GM19452 (cell line): ENCODE data around the gene STYX.
"Not testable (repeated sequence)": the region's sequence is repeated elsewhere in the genome, so short reads cannot be mapped to it uniquely, and the experiment has no call there.

ENCODE experiments used
- ATAC-seq: cut with Tn5 transposase; IDR thresholded peaks from one replicate; pipeline ENCODE4 v1.9.1; 2021; ENCODE audit not compliant: unreplicated experiment

Gene STYX

DNA sequence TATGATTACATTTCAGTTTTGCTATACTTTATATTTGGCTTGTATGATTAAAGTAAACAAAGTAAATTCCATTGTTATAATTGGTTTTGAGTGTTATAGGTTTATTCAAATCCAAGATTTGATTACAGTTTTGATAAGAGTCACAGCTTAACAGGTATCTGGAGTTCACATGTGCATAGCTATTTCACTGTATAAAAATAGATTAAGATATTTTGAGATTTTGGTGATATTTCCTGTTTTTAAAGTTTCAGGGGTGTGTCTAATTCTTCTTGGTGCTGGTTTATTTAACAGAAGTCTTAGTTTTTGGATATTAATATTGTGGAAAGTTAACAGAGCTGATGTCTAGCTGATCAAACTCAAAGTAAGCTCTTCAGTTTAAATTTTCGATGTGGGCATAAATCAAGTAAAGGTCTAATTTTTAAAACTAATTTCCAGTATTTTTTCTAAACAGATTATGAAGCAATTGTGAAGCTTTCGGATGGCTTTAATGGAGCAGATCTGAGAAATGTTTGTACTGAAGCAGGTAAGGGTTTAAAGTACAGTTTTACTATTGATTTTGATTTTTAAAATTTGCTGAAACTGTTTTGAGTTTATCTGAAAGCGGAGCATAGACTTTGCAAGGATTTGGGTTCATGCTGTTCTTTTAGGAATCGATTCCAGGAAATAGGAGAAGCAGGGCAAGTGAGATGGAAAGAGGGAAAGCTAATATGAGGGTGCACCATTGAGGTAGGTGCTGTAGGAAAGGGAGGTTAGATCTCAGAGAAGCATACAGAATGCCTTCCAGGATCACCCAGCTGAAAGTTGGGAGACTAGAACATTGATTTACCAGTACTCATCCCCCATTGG is 6.2 kb upstream of the STYX start:
- ATAC-seq, result no peak

DNA sequence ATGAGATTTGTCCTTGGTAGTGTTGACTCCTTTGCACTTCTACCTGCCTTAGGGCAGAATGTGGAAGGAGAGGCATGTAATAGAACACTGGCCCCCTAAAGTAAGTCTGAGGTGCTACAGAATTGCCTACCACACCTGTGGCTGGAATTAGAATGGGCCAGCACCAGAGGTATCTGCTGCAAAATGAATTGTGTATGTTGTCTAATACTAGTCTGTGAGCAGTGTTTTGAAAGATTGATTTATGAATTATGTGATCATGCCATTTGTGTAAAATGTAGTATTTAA is 5.7 kb upstream of the STYX start:
- ATAC-seq, result no peak

DNA sequence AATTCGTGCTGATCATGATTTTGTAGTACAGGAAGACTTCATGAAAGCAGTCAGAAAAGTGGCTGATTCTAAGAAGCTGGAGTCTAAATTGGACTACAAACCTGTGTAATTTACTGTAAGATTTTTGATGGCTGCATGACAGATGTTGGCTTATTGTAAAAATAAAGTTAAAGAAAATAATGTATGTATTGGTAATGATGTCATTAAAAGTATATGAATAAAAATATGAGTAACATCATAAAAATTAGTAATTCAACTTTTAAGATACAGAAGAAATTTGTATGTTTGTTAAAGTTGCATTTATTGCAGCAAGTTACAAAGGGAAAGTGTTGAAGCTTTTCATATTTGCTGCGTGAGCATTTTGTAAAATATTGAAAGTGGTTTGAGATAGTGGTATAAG is 2.5 kb upstream of the STYX start:
- not testable (repeated sequence) for ATAC-seq

DNA sequence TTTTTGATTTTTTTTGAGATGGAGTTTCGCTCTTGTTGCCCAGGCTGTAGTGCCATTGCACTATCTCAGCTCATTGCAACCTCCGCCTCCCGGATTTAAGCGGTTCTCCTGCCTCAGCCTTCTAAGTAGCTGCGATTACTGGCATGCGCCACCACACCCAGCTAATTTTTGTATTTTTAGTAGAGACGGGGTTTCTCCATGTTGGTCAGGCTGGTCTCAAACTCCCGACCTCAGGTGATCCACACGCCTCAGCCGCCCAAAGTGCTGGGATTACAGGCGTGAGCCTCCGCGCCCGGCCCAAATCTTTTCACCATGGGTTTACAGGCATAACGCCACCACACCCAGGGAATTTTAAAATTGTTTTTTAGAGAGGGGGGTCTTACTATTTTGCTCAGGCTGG is 931 bp upstream of the STYX start:
- not testable (repeated sequence) for ATAC-seq

DNA sequence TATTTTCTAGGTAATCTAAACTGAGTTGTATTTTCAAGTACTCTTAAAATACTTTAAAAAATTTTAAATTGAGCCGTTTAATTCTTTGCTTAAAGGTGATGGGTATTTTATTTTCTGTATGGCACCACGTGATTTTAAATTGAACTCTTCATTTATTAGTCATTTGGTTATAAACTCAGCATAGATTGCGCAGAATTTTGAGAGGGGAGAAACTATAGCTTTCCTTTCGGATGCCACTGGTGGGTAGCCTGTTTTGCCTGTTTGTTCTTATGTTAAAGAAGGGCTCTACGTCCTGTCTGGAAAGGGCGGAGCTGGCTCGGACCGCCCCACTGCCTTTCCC is 411 bp upstream of the STYX start:
- ATAC-seq, result no peak

DNA sequence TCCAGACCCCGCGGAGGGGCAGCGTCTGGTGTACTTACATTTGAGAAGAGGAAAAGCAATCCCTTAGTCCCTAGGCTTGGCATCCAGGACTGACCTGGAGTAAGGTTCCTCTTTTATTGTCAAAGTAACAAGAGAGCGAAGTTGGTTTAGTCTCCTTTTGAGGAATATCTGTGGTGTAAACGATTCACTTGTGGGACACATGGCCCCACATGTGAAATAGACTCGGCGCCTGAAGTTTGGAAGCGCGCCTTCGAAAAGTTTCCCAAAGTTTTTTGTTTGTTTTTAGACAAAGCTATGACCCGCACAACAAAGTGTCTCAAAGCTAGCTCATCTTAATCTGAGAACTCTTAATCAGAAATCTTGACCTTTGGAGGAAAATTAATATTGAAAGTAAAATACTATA is 744 bp downstream of the STYX start:
- ATAC-seq, result no peak

DNA sequence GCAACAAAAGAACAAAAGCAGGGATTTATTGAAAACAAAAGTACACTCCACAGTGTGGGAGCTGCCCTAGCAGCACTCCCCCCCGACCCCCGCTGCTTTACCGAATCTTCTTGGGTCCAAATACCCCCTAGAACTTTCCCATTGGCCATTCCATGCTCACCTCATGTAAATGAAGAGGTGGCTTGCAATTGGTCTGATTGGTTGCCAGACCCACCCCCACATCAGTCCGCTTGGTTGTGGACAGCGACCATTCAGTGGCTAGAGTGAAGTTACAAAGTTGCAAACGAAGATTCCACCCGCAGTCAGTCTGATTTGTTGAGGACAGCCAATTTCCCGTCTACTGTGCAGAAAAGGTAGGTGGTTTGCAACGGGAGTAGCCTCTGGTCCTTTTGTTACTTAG is 3.9 kb downstream of the STYX start:
- ATAC-seq, result no peak

DNA sequence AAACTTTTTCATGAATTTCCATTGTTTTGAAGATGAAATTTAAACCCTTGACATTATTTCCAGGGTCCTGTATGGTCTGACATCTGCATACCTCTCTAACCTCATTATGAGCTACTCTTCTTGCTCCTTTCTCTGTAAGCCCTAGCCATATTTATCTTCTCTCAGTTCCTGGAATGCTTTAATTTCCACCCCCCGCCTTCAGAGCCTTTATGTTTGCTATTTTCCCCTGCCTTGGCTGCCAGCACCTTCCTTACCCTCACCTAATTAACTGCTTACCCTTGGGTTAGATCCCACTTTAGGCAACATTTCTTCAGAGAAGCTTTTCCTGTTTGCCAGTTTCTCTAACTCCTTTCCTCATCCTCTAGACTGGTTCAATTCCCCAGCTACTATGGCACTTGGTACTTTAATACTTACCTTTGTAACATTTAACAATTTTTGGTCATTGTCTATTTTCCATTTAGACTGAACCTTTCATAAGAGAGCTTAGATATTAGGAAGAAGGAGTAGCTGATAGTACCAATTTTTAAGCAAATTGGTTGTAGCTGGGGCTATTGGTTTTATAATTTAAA is 6.0 kb downstream of the STYX start:
- ATAC-seq, result no peak

DNA sequence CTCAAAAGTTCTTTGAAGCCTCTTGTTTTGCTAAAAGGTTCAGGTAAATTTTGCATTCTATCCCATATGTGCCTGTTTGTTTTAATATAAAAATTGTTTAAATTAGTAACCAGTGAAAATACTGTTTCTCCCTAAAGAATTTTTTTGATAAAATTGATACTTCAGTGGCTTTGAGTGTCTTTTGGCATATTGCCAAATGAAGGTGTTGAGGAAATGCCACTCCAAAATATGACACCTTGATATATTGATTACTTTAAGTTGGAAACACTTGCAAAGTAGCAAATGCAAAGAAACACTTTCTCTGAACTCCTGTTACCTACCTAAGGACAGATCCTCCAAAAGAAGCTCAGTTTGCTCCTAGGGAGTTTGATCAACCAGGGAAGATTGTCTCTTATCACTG is 8.4 kb downstream of the STYX start:
- ATAC-seq, result no peak

DNA sequence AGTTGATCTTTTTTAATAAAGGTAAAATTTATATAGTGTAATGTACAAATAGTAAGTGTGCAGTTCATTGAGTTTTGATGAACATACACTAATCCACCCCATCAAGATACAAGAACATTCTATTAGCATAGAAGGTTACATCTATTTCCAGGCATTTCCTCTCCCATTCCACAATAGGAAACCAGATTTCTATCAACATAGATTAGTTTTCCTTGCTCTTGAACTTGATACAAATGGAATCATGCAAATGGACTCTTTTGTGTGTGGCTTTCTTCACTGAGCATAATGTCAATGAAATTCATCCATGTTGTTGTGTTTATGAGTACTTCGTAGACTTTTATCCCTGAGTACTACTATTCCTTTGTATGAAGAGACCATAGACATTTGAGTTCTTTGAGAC is 10.8 kb downstream of the STYX start:
- ATAC-seq, result no peak

DNA sequence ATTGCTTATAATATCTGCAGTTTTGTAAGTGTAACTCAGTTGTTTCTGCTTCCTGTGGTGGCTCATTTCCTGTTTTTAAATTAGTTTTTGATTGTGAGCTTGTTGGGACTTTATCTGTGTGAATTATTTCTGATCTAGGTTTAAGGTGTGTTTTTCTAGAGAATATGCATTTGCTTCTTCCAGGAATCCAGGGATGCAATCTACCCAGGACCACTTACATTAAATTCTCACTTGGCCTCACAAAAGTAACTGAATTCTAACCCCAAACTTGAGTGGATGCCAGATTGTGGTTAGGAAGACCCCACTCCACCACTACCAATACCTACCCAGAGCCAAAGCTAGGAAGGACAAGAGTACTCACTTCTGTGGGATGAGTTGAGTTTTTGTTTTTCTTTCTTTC is 11.9 kb downstream of the STYX start:
- ATAC-seq, result peak; percentile 16

DNA sequence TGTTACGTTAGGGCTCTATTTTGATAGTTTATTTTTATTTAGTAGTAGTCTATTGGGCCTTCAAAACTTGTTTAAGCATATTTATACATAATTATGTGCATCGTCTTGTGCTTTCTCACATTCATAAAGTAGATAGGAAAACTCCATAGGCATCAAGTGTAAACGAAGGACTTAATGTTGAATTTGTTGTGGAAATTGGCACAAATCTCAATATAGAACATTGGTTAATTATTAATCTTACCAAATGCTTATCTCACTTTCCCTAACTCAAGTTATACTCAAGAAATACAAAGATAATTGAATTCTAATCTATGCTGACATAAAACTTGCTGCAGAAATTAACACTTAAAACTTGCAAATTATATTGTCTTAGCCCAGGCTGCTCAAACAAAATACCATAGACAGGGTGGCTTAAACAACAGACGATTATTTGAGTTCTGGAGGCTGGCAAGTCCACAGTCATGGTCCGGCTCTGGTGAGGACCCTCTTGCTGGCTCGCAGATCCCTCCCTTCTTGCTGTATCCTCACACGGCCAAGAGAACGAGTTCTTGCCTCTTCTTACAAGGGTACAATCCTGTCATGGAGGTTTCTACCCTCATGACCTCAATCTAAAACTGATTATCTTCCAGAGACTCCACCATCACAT is 18.8 kb downstream of the STYX start:
- ATAC-seq, result no peak

DNA sequence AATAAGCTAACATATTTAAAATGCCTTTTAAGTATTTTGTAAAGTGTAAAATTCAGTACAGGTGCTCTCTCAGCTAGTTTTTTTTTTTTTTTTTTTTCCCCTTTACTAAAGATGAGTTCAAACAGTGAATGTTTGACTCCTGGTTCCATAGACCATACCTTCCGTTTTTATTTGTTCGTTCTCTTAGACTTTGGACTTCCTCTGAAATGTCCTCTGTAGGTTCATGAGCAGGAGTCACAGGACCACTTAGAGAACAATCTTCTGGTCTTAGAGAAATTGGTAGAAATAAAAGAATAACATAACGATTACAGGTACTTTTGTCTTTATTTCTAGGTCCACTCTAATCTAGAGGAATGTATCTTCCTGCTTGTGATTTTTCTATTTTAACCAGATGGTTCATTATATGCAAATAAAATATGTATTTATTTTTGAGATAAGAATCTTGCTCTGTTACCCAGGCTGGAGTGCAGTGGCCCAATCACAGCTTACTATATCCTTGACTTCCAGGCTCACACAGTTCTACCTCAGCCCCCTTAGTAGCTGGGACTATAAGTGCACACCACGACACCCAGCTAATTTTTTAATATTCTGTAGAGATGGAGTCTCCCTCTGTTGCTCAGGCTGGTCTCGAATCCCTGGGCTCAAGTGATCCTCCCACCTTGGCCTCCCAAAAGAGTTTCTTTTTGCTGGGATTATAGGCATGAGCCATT is 25.8 kb downstream of the STYX start:
- no peak for ATAC-seq

DNA sequence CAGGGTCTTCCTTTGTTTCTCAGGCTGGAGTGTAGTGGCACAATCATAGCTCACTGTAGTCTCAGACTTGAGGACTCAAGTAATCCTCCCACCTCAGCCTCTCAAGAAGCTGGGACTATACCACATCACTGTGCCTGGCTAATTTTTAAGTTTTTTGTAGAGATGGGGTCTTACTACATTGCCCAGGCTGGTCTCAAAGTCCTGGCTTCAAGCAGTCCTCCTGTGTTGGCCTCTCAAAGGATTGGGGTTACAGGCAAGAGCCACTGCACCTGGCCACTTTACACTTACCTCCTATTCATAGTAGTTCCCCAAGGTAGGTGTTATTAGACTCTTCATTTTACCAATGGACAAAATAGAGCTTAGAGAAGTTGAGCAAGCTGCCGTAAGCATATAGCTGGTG is 29.2 kb downstream of the STYX start:
- ATAC-seq, result no peak

DNA sequence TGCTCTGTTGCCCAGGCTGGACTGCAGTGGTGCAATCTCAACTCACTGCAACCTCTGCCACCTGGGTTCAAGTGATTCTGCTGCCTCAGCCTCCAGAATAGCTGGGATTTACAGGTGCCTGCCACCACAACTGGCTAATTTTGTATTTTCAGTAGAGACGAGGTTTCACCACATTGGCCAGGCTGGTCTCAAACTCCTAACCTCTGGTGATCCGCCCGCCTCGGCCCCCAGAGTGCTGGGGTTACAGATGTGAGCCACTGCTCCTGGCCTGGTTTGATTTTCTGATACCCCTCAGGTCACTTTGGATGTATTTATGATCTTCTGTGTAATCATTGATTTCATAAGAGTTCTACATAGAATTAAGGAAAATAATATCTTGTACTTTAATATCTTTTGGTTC is 33.0 kb downstream of the STYX start:
- not testable (repeated sequence) for ATAC-seq

DNA sequence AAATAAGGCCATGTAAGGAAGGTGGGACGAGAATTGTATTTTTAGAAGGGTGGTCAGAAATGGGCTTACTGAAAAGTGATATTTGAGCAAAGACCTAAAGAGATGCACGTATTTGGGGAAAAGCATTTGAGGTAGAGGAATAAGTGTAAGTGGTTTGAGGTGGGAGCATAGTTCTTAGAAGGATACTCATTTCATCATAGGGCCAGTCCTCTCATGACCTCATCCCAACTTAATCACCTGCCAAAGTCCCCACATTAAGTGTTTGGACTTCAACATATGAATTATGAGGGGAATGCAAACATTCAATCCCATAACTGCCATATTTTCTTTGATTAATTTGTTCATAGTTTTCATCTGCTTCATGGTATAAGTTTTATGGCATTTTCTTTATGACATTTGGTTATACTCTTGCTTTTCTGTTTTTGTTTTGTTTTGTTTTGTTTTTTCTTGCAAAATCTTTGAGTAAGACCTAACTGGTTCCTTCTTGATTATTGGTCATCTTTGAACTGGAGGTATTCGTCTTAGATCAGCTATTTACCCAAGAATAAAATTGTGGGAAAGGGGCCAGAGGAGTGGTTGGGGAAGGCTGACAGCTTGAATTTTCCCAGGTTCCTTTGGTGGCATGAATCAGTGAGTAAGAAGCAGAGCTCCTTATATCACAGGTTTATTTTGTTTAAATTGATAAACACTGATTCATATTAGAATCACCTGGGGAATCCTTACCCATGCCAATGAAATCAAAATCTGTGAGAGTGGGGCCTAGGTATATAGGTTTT is 37.3 kb downstream of the STYX start:
- no peak for ATAC-seq

DNA sequence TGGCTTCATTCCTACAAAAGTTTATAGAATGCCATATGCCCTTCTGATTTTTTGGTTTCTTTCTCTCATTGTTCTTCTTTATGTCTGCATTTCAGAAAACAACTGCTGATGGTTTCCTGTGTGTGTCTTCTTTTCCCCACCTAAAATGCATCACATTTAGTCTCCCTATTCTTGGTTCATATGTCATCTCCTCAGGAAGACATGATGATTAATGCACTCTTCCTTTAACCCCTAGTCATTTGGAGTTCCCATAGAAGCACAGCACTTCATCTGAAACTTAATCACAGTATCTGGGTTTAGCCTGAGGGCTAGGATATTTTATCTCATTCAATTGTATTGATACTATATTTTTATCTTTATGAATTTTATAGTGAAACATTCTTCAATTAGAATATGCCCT is 39.9 kb downstream of the STYX start:
- ATAC-seq, result no peak

DNA sequence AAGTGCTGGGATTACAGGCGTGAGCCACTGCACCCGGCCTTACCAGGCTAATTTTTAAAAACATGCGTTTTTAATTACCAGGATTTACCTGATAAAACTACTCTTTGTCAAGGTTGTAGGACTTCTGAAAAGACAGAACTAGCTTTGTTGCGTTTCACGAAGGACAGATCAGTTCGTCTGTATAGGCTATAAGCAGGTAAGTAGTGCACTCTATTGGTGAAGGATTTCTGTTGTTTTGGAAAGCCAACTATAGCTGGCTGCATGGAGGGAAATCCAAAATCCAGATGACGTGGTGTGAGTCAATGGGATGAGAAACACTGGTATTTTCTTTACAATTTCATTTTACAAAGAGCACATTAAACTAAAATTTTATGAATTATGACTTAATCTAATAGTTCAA is 46.9 kb downstream of the STYX start:
- ATAC-seq, result no peak

DNA sequence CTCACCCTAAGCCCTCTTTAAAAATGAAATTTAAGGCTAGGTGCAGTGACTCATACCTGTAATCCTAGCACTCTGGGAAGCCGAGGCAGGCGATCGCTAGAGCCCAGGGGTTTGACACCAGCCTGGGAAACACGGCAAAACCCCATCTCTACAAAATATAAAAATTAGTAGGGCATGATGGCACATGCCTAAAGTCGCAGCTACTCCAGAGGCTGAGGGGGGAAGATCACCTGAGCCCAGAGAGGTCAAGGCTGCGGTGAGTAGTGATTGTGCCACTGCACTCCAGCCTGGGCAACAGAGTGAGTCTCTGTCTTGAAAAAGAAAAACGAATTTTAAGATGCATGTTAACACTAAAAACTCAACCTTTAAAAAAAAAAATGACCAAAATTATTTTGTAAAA is 48.7 kb downstream of the STYX start:
- ATAC-seq, result no peak

DNA sequence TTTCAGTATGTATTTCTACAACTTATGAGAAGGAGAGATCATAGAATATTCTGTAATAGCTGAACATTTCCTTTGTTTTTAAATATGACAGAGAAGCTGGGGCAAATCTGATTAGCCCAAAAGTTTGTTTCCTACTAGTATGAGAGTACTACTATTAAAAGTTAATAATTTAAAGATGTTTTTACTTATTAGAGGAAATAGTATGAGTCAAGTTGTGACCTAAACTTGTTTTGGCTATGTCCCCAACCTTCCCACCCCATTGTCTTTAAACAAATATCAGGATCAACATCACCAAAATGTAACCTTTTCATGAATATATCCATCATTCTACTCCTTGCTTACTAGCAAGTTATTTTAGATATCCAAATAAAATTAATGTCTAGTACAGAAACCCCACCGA is 50.9 kb downstream of the STYX start:
- ATAC-seq, result no peak

DNA sequence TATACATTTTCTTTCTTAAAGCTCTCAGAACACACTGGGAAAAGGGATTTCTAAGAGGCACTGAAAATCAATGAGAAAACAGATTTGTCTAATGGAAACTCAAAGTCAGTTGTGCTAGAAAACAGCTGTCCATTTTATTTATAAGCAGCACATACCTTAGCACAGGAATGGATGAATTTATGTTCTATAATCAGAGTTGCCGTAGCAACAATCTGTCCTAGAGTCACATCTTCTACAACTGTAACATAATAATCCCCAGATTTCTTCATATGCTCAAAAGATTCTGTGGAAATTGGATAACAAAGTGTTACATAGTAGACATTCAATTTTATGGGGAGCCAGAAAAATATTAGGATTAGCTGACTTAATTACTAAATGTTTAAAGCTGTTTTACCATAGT is 51.7 kb downstream of the STYX start:
- no peak for ATAC-seq
